H9 (cell line): ENCODE measurements around the gene OGFOD3. TPM values are rescaled to one million over a fixed set of nuclear protein-coding genes. Genes with fewer than 3 reads are reported as not detected.

Experiments used
- DNase-seq: peaks from one replicate; pipeline ENCODE4 v3.0.0-alpha.2; 2017
- H2AFZ ChIP-seq: one replicate; pipeline ENCODE4 v1.6.1; 2013; ENCODE audit warnings: mild to moderate bottlenecking, low read length, control low read depth, moderate library complexity
- H2AK5ac ChIP-seq: 2 replicates; pipeline ENCODE4 v1.6.1; 2013; ENCODE audit warnings: low read length, control low read depth, mixed read lengths; ENCODE audit not compliant: insufficient read length
- H2BK120ac ChIP-seq: one replicate; pipeline ENCODE4 v1.6.1; 2013; ENCODE audit warnings: low read depth, mild to moderate bottlenecking, low read length, control low read depth, inconsistent platforms; ENCODE audit not compliant: poor library complexity, severe bottlenecking
- H2BK12ac ChIP-seq: 2 replicates; pipeline ENCODE4 v1.6.1; 2013; ENCODE audit warnings: low read length, control low read depth, mixed read lengths, low read depth; ENCODE audit not compliant: insufficient read length
- H2BK15ac ChIP-seq: 2 replicates; pipeline ENCODE4 v1.6.1; 2013; ENCODE audit warnings: low read depth, low read length, control low read depth
- H2BK20ac ChIP-seq: one replicate; pipeline ENCODE4 v1.6.1; 2013; ENCODE audit warnings: low read depth, mild to moderate bottlenecking, low read length, control low read depth, inconsistent platforms; ENCODE audit not compliant: poor library complexity, severe bottlenecking
- H2BK5ac ChIP-seq: 2 replicates; pipeline ENCODE4 v1.6.1; 2013; ENCODE audit warnings: low read length, control low read depth, mixed read lengths; ENCODE audit not compliant: insufficient read length
- H3K14ac ChIP-seq: 2 replicates; pipeline ENCODE4 v1.6.1; 2013; ENCODE audit warnings: low read length, control low read depth; ENCODE audit not compliant: insufficient read depth
- H3K18ac ChIP-seq: 2 replicates; pipeline ENCODE4 v1.6.1; 2013; ENCODE audit warnings: low read depth, mild to moderate bottlenecking, mixed read lengths, low read length, control low read depth; ENCODE audit not compliant: insufficient read length
- H3K23ac ChIP-seq: 2 replicates; pipeline ENCODE4 v1.6.1; 2013; ENCODE audit warnings: low read length, control low read depth, mixed read lengths, low read depth; ENCODE audit not compliant: insufficient read length
- H3K23me2 ChIP-seq: 2 replicates; pipeline ENCODE4 v1.6.1; 2013; ENCODE audit warnings: low read depth, mild to moderate bottlenecking, mixed read lengths, low read length, control low read depth; ENCODE audit not compliant: insufficient read length, poor library complexity, severe bottlenecking
- H3K27ac ChIP-seq: 2 replicates; pipeline ENCODE4 v1.5.1; 2013; ENCODE audit warnings: low read length, control low read depth, mixed read lengths, low read depth; ENCODE audit not compliant: insufficient read length
- H3K27me3 ChIP-seq: 2 replicates; pipeline ENCODE4 v1.6.1; 2013; ENCODE audit warnings: low read length, control low read depth, inconsistent platforms; ENCODE audit not compliant: insufficient read depth
- H3K4ac ChIP-seq: 2 replicates; pipeline ENCODE4 v1.6.1; 2013; ENCODE audit warnings: low read depth, mild to moderate bottlenecking, control low read depth, inconsistent platforms, low read length, moderate library complexity
- H3K4me1 ChIP-seq: 2 replicates; pipeline ENCODE4 v1.6.1; 2013; ENCODE audit warnings: low read length, control low read depth, inconsistent platforms; ENCODE audit not compliant: insufficient read depth
- H3K4me2 ChIP-seq: 2 replicates; pipeline ENCODE4 v1.6.1; 2013; ENCODE audit warnings: low read length, control low read depth, mixed read lengths; ENCODE audit not compliant: insufficient read length, insufficient read depth
- H3K56ac ChIP-seq: 2 replicates; pipeline ENCODE4 v1.6.1; 2013; ENCODE audit warnings: low read depth, mild to moderate bottlenecking, mixed read lengths, low read length, control low read depth; ENCODE audit not compliant: insufficient read length
- H3K79me1 ChIP-seq: 2 replicates; pipeline ENCODE4 v1.6.1; 2013; ENCODE audit warnings: low read depth, mild to moderate bottlenecking, moderate library complexity, low read length, control low read depth, inconsistent platforms; ENCODE audit not compliant: insufficient read depth, poor library complexity, severe bottlenecking
- H3K79me2 ChIP-seq: 2 replicates; pipeline ENCODE4 v1.6.1; 2013; ENCODE audit warnings: low read length, control low read depth, inconsistent platforms; ENCODE audit not compliant: insufficient read depth
- H3K9ac ChIP-seq: 2 replicates; pipeline ENCODE4 v1.6.1; 2013; ENCODE audit warnings: low read length, control low read depth, mixed read lengths; ENCODE audit not compliant: insufficient read length; ENCODE audit errors: extremely low read depth
- H3K9me3 ChIP-seq: one replicate; pipeline ENCODE4 v1.6.1; 2013; ENCODE audit warnings: low read depth, low read length, inconsistent platforms; ENCODE audit not compliant: control insufficient read depth
- H3T11ph ChIP-seq: one replicate; pipeline ENCODE4 v1.6.1; 2013; ENCODE audit warnings: mild to moderate bottlenecking, low read length, control low read depth, inconsistent platforms
- H4K20me1 ChIP-seq: one replicate; pipeline ENCODE4 v1.6.1; 2013; ENCODE audit not compliant: control insufficient read depth, insufficient read length, insufficient read depth
- H4K5ac ChIP-seq: 2 replicates; pipeline ENCODE4 v1.6.1; 2013; ENCODE audit warnings: low read depth, mild to moderate bottlenecking, mixed read lengths, low read length, control low read depth; ENCODE audit not compliant: insufficient read length
- H4K8ac ChIP-seq: replicated peaks from 2 replicates; pipeline ENCODE4 v1.6.1; 2013; ENCODE audit warnings: low read length, control low read depth, mixed read lengths, low read depth; ENCODE audit not compliant: insufficient read length
- H4K91ac ChIP-seq: 2 replicates; pipeline ENCODE4 v1.6.1; 2013; ENCODE audit warnings: low read depth, mild to moderate bottlenecking, moderate library complexity, mixed read lengths, low read length, control low read depth; ENCODE audit not compliant: insufficient read length
- H3K27ac Mint-ChIP-seq, 3 experiments: 2 replicates in 2 of 3; 3 replicates in 1 of 3; pipeline ENCODE4 v1.8.0; 2020 to 2021; ENCODE audit warnings: mixed read lengths in 3 of 3, mild to moderate bottlenecking in 1 of 3, moderate library complexity in 1 of 3
- H3K27me3 Mint-ChIP-seq: 2 replicates; pipeline ENCODE4 v1.8.0; 2021; ENCODE audit warnings: low read depth, mild to moderate bottlenecking, moderate library complexity, mixed read lengths
- H3K36me3 Mint-ChIP-seq, 3 experiments: 2 replicates in 2 of 3; 3 replicates in 1 of 3; pipeline ENCODE4 v1.8.0; 2020 to 2021; ENCODE audit warnings: low read depth in 3 of 3, mixed read lengths in 3 of 3; ENCODE audit not compliant: insufficient read depth in 1 of 3
- H3K4me1 Mint-ChIP-seq, 2 experiments: 2 replicates each; pipeline ENCODE4 v1.8.0; 2020; ENCODE audit warnings: mixed read lengths in 2 of 2
- H3K4me3 Mint-ChIP-seq, 2 experiments: 2 replicates in 1 of 2; 3 replicates in 1 of 2; pipeline ENCODE4 v1.8.0; 2020 to 2021; ENCODE audit warnings: mild to moderate bottlenecking in 2 of 2, mixed read lengths in 2 of 2, moderate library complexity in 1 of 2
- H3K9me3 Mint-ChIP-seq, 2 experiments: 2 replicates in 1 of 2; 3 replicates in 1 of 2; pipeline ENCODE4 v1.8.0; 2020; ENCODE audit warnings: mild to moderate bottlenecking in 2 of 2, mixed read lengths in 2 of 2, moderate library complexity in 1 of 2
- CTCF ChIP-seq: fragments of 200-600 bp; sonication (generic); conservative IDR thresholded peaks from 3 replicates; pipeline ENCODE4 v1.8.0; 2021; ENCODE audit warnings: antibody characterized with exemption, mild to moderate bottlenecking
- WGBS: extraction: QIAGEN DNeasy Blood & Tissue Kit; methylation state at CpG from one replicate; pipeline ENCODE4 v1.1.7; 2013; ENCODE audit warnings: missing lambda C conversion rate, low lambda C conversion rate, mixed read lengths; ENCODE audit not compliant: insufficient read length; ENCODE audit errors: extremely low coverage; 5-methylcytosine and 5-hydroxymethylcytosine counted together
- total RNA-seq: library from RNA; stranded (reverse); gene quantifications from 2 replicates; pipeline ENCODE4 v1.2.1, GENCODE V29; 2021

OGFOD3 gene
- total RNA-seq, 1 experiment from 2014 or later: 27.8 TPM

- H3K23me2 ChIP-seq: no peaks in the 10 kb centered on the region
- H3K9ac ChIP-seq: peak within 1 kb of the TSS; percentile 61
- H3K4ac ChIP-seq: no peak within 1 kb of the TSS
- Mint-ChIP-seq H3K27me3 (peaks cover 16% of the 10 kb centered on the region), H3K27ac (peak within 1 kb of the TSS in 1 of 3 experiments; percentile 5; a peak in 1 of 7 replicates), H3K4me3 (peak within 1 kb of the TSS; percentile 81 to 88), H3K36me3 (peaks cover 7 to 27% (median 27%) of the 10 kb centered on the region in 3 experiments; a peak in 6 of 7 replicates), H3K4me1 (peaks cover 5 to 17% of the 10 kb centered on the region in 2 experiments), H3K9me3 (peaks cover 21 to 35% of the 10 kb centered on the region in 2 experiments)
- TF ChIP-seq CTCF: no peak
- no peak within 1 kb of the TSS for H4K5ac ChIP-seq
- no peaks in the 10 kb centered on the region for H3K9me3 ChIP-seq
- no peaks in the 10 kb centered on the region for H4K20me1 ChIP-seq
- no peak within 1 kb of the TSS for H4K91ac ChIP-seq
- no peak within 1 kb of the TSS for H4K8ac ChIP-seq
- no peaks in the 10 kb centered on the region for H3K79me1 ChIP-seq
- H3K23ac ChIP-seq: no peak within 1 kb of the TSS
- H3K4me2 ChIP-seq: peak within 1 kb of the TSS; percentile 62
- no peak within 1 kb of the TSS for H3T11ph ChIP-seq
- WGBS: no CpG with 5 or more reads among the region's 91 CpGs
- no peak within 1 kb of the TSS for H2AFZ ChIP-seq
- no peak within 1 kb of the TSS for H2AK5ac ChIP-seq
- no peaks in the 10 kb centered on the region for H3K27me3 ChIP-seq
- H2BK20ac ChIP-seq: no peak within 1 kb of the TSS
- H3K27ac ChIP-seq: no peak within 1 kb of the TSS
- H2BK120ac ChIP-seq: no peak within 1 kb of the TSS
- DNase-seq: peak; percentile 96
- no peaks in the 10 kb centered on the region; the same call in 1 of the 2 replicates for H3K4me1 ChIP-seq
- no peak within 1 kb of the TSS for H2BK15ac ChIP-seq
- no peak within 1 kb of the TSS for H2BK12ac ChIP-seq
- no peak within 1 kb of the TSS for H2BK5ac ChIP-seq
- H3K14ac ChIP-seq: peak within 1 kb of the TSS; percentile 5
- H3K18ac ChIP-seq: peak within 1 kb of the TSS; percentile 82
- H3K56ac ChIP-seq: no peak within 1 kb of the TSS
- no peaks in the 10 kb centered on the region for H3K79me2 ChIP-seq
Measured at GRCh38 chr17:82450357-82451106, 32.1 kb upstream of the OGFOD3 start, which contains the start of gene CYBC1. Gene CYBC1 (minus strand): TSS chr17:82450752. CDS start chr17:82449254, 1,498 bp downstream.
